Measurements from ENCODE around the gene IMP4. TPM values are rescaled to one million over a fixed set of nuclear protein-coding genes. Genes with fewer than 3 reads are reported as not detected.

Gene IMP4
- total and polyA plus RNA-seq, 2 experiments from 2014 or later, result 87.8 to 147 TPM

DNA sequence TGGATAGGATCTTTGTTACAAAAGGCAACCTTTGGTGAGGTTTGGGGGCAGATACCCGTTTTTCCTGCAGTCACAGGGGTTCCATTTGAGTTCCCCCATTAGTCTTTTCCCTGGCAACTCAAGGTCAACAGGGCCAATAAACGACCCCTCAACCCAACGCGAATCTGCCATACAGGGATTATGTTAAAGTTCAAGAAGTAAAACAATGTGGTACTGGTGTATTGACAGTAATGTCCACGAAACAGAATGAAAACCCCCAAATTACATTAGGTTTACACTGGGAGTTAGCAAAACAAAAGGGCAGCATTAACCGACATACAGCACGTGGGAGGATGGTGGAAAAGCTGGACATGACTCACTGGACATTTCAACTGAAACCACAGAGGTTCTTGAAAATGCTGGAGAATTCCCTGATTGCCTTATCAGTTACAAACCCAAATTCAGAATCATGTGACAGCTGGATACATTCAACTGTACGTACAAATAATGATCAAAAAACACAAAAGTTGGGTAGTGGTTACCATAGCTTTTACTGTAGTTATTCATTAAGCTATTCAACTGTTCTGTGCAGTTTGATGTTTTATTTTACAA is 4.9 kb upstream of the IMP4 start:
- H2AFZ ChIP-seq, result 0 out of 2 replicates have a peak overlapping the region, but pooled peaks have one; percentile 0
- H3K27ac ChIP-seq (ENCODE audit: low read depth), result no peak overlapping the region
- no peak for TF ChIP-seq JUNB (IDR thresholded peaks at IDR 0.05; ENCODE audit: unreplicated experiment)
- TF ChIP-seq, protein P1, sequence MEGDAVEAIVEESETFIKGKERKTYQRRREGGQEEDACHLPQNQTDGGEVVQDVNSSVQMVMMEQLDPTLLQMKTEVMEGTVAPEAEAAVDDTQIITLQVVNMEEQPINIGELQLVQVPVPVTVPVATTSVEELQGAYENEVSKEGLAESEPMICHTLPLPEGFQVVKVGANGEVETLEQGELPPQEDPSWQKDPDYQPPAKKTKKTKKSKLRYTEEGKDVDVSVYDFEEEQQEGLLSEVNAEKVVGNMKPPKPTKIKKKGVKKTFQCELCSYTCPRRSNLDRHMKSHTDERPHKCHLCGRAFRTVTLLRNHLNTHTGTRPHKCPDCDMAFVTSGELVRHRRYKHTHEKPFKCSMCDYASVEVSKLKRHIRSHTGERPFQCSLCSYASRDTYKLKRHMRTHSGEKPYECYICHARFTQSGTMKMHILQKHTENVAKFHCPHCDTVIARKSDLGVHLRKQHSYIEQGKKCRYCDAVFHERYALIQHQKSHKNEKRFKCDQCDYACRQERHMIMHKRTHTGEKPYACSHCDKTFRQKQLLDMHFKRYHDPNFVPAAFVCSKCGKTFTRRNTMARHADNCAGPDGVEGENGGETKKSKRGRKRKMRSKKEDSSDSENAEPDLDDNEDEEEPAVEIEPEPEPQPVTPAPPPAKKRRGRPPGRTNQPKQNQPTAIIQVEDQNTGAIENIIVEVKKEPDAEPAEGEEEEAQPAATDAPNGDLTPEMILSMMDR (conservative IDR thresholded peaks at IDR 0.05; ENCODE audit: low read depth in 2 of 2), result no peak
- no peak for TF ChIP-seq CREB1 (CRISPR knock-in tag; IDR thresholded peaks at IDR 0.05; ENCODE audit: low read depth)
- no peak for TF ChIP-seq EZH2 (IDR thresholded peaks at IDR 0.05; ENCODE audit: low read depth, unreplicated experiment)
- TF ChIP-seq POLR2AphosphoS5 (IDR thresholded peaks at IDR 0.05; ENCODE audit: low read depth), result no peak
- no peak for TF ChIP-seq ZNF331 (CRISPR knock-in tag; IDR thresholded peaks at IDR 0.05; ENCODE audit: low read depth)
- TF ChIP-seq, protein P2, sequence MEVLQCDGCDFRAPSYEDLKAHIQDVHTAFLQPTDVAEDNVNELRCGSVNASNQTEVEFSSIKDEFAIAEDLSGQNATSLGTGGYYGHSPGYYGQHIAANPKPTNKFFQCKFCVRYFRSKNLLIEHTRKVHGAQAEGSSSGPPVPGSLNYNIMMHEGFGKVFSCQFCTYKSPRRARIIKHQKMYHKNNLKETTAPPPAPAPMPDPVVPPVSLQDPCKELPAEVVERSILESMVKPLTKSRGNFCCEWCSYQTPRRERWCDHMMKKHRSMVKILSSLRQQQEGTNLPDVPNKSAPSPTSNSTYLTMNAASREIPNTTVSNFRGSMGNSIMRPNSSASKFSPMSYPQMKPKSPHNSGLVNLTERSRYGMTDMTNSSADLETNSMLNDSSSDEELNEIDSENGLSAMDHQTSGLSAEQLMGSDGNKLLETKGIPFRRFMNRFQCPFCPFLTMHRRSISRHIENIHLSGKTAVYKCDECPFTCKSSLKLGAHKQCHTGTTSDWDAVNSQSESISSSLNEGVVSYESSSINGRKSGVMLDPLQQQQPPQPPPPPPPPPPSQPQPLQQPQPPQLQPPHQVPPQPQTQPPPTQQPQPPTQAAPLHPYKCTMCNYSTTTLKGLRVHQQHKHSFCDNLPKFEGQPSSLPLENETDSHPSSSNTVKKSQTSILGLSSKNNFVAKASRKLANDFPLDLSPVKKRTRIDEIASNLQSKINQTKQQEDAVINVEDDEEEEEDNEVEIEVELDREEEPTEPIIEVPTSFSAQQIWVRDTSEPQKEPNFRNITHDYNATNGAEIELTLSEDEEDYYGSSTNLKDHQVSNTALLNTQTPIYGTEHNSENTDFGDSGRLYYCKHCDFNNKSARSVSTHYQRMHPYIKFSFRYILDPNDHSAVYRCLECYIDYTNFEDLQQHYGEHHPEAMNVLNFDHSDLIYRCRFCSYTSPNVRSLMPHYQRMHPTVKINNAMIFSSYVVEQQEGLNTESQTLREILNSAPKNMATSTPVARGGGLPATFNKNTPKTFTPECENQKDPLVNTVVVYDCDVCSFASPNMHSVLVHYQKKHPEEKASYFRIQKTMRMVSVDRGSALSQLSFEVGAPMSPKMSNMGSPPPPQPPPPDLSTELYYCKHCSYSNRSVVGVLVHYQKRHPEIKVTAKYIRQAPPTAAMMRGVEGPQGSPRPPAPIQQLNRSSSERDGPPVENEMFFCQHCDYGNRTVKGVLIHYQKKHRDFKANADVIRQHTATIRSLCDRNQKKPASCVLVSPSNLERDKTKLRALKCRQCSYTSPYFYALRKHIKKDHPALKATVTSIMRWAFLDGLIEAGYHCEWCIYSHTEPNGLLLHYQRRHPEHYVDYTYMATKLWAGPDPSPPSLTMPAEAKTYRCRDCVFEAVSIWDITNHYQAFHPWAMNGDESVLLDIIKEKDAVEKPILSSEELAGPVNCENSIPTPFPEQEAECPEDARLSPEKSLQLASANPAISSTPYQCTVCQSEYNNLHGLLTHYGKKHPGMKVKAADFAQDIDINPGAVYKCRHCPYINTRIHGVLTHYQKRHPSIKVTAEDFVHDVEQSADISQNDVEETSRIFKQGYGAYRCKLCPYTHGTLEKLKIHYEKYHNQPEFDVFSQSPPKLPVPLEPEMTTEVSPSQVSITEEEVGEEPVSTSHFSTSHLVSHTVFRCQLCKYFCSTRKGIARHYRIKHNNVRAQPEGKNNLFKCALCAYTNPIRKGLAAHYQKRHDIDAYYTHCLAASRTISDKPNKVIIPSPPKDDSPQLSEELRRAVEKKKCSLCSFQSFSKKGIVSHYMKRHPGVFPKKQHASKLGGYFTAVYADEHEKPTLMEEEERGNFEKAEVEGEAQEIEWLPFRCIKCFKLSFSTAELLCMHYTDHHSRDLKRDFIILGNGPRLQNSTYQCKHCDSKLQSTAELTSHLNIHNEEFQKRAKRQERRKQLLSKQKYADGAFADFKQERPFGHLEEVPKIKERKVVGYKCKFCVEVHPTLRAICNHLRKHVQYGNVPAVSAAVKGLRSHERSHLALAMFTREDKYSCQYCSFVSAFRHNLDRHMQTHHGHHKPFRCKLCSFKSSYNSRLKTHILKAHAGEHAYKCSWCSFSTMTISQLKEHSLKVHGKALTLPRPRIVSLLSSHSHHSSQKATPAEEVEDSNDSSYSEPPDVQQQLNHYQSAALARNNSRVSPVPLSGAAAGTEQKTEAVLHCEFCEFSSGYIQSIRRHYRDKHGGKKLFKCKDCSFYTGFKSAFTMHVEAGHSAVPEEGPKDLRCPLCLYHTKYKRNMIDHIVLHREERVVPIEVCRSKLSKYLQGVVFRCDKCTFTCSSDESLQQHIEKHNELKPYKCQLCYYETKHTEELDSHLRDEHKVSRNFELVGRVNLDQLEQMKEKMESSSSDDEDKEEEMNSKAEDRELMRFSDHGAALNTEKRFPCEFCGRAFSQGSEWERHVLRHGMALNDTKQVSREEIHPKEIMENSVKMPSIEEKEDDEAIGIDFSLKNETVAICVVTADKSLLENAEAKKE (CRISPR knock-in tag; IDR thresholded peaks at IDR 0.05), result no peak
- TF ChIP-seq, protein P3, sequence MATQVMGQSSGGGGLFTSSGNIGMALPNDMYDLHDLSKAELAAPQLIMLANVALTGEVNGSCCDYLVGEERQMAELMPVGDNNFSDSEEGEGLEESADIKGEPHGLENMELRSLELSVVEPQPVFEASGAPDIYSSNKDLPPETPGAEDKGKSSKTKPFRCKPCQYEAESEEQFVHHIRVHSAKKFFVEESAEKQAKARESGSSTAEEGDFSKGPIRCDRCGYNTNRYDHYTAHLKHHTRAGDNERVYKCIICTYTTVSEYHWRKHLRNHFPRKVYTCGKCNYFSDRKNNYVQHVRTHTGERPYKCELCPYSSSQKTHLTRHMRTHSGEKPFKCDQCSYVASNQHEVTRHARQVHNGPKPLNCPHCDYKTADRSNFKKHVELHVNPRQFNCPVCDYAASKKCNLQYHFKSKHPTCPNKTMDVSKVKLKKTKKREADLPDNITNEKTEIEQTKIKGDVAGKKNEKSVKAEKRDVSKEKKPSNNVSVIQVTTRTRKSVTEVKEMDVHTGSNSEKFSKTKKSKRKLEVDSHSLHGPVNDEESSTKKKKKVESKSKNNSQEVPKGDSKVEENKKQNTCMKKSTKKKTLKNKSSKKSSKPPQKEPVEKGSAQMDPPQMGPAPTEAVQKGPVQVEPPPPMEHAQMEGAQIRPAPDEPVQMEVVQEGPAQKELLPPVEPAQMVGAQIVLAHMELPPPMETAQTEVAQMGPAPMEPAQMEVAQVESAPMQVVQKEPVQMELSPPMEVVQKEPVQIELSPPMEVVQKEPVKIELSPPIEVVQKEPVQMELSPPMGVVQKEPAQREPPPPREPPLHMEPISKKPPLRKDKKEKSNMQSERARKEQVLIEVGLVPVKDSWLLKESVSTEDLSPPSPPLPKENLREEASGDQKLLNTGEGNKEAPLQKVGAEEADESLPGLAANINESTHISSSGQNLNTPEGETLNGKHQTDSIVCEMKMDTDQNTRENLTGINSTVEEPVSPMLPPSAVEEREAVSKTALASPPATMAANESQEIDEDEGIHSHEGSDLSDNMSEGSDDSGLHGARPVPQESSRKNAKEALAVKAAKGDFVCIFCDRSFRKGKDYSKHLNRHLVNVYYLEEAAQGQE (IDR thresholded peaks at IDR 0.05; ENCODE audit: unreplicated experiment), result no peak
- TF ChIP-seq ZNF114 (CRISPR knock-in tag; IDR thresholded peaks at IDR 0.05), result no peak
- no peak for TF ChIP-seq STAT1 (IDR thresholded peaks at IDR 0.05; ENCODE audit: unreplicated experiment)
- no peak for TF ChIP-seq EZH2phosphoT487 (IDR thresholded peaks at IDR 0.05; ENCODE audit: unreplicated experiment)
- TF ChIP-seq, protein P4, sequence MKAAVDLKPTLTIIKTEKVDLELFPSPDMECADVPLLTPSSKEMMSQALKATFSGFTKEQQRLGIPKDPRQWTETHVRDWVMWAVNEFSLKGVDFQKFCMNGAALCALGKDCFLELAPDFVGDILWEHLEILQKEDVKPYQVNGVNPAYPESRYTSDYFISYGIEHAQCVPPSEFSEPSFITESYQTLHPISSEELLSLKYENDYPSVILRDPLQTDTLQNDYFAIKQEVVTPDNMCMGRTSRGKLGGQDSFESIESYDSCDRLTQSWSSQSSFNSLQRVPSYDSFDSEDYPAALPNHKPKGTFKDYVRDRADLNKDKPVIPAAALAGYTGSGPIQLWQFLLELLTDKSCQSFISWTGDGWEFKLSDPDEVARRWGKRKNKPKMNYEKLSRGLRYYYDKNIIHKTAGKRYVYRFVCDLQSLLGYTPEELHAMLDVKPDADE (IDR thresholded peaks at IDR 0.05), result no peak
- TF ChIP-seq NANOG (IDR thresholded peaks at IDR 0.05; ENCODE audit: borderline replicate concordance), result no peak
- H3K4me3 ChIP-seq, result peak overlapping the region; percentile 73
- H3K79me2 ChIP-seq (replicated peaks; ENCODE audit: insufficient read depth), result no peaks in the 10 kb centered on the region
- Mint-ChIP-seq H3K36me3 (ENCODE audit: low read depth) (peaks cover 31% of the 10 kb centered on the region), H3K9me3 (peaks cover 6% of the 10 kb centered on the region), H3K27me3 (ENCODE audit: insufficient read depth, low read depth, poor library complexity) (peaks cover 27% of the 10 kb centered on the region), H3K27ac (peak overlapping the region; percentile 93), H3K4me3 (peak overlapping the region; percentile 91), H3K4me1 (peaks cover 13% of the 10 kb centered on the region)
- peak overlapping the region; percentile 76 for H3K4me2 ChIP-seq
- DNase-seq (ENCODE audit: low spot score) (no peak), ATAC-seq (no peak)
- no peaks in the 10 kb centered on the region for H3K9me2 ChIP-seq (ENCODE audit: insufficient read depth)
- no peaks in the 10 kb centered on the region for H3K36me3 ChIP-seq (ENCODE audit: insufficient read depth)
- H3F3A ChIP-seq (replicated peaks; ENCODE audit: low read depth), result no peaks in the 10 kb centered on the region
- no peaks in the 10 kb centered on the region for H3K27me3 ChIP-seq (ENCODE audit: insufficient read depth)
- H3K4me1 ChIP-seq (ENCODE audit: insufficient read depth), result peaks cover 9% of the 10 kb centered on the region; the same call in 1 of the 2 replicates
- H4K20me1 ChIP-seq (replicated peaks; ENCODE audit: insufficient read depth), result no peaks in the 10 kb centered on the region

Measured in GM23338 (cell line).